Stimulated activated CD4-positive, alpha-beta T cell treated with anti-CD3 and anti-CD28 coated beads, TNF-alpha, amount 100 ng/mL, for 1 hour (primary cell): ENCODE measurements around the gene PRKAB1.
"Not testable (repeated sequence)": the region's sequence is repeated elsewhere in the genome, so short reads cannot be mapped to it uniquely, and the experiment has no call there.

Source experiments
- DNase-seq, 3 donors: peaks; one replicate each; pipeline ENCODE4 v3.0.0-alpha.2; 2020; ENCODE audit warnings: low read depth in 3 of 3, low spot score in 1 of 3

PRKAB1 gene

DNA sequence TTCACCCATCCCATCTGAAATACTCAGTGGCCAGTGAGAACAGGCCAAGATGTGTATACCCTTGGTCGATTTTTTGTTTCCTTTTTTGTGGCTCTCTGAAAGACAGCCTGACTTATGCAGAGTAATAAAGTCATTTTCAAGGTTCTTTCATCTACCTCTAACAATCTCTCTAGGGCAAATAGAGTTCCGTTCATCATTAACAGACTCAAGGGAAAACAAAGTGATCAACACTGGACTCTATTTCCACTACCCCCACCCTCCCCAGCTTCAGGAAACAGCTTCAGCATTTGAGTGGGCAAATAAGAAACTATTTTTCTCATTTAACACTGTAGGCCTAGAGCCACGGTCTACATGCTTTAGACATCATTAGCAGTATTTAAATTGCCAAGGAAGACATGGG lies 15.9 kb downstream of the PRKAB1 start:
- no peak for DNase-seq

DNA sequence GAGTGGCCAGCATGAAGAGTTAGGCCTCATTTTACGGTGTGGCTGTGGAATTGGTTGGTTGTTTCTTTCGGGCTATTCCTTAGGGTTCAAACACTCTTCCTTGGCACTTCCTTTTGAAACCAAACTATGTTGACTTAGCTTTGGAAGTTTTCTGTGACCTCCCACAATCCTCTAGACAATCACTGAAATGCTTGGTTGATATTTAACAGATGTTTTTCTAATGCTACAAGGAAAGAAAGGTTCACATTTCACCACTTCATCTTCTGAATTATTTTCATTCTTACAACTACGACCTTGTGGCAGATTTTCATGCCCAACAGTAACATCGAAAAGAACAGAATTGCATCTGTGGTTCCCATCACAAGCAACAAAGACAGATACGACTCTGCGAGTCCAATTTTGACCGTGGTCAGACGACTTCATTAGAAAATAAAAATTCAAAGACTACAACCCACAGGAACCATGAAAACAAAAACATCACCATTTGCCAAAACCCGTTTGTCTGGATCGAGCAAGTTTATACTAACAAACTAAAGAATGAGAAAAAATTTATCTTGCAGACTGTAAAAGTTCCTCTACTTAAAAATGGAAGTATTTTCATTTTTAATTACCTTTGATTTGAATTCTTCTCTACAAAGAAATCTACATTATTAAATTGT lies 16.9 kb downstream of the PRKAB1 start:
- no peak for DNase-seq

DNA sequence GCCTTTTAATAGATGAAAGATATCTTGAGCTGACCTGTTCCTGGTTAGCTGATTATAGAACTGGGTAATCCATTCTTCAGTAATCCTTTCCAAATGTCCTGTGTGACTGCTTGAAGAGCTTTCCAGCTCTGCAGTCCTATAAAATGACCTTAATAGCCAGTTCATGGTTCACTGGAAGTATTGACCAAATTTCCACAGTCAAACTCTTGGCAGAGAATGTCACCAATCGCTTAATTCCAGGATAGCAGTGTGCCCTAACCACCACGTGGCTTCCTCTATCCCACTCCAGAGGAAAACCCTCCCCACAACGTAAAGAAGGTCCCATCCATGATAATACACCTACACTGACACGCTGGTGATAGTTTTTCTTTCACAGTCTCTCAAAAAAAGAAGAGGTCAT lies 17.4 kb downstream of the PRKAB1 start:
- no peak for DNase-seq

DNA sequence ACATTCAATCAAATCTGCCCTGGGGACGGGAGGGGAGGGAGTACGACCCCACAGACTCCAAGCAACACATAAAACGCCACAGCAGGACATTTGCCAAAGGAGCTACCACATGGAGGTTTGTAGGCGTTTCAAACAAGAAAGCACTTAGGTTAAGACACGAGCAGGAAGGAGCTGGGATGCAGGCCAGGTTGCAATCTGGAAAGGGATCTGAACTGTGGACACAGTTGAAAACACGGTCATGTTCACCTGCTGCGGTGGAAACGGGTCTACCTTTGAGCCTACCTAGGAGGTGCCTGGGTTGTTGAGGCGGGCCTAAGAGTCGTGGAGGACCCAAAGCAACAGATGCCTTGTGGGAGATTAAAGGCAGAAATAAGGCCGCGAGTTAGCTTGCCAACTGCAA lies 18.4 kb downstream of the PRKAB1 start:
- no peak for DNase-seq

DNA sequence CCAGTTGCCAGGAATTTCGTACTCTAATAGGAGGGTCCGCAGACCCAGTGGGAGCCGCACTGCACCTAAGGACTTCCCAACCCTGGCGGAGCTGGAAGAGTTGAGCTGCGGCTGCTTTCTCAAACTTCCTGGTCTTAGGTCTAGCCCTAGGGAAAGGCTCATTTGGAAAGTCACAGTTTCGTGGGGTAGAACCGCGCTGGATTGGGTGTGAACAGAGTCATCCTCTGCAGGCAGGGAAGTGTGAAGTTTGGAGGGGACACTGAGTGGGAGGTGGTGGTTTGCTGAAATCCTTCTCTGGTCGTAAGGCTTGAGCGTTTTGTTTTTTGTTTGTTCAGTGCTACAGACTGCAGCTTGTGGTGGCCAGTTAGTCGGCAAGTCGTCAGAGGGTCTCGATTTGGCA lies 18.8 kb downstream of the PRKAB1 start:
- no peak for DNase-seq

DNA sequence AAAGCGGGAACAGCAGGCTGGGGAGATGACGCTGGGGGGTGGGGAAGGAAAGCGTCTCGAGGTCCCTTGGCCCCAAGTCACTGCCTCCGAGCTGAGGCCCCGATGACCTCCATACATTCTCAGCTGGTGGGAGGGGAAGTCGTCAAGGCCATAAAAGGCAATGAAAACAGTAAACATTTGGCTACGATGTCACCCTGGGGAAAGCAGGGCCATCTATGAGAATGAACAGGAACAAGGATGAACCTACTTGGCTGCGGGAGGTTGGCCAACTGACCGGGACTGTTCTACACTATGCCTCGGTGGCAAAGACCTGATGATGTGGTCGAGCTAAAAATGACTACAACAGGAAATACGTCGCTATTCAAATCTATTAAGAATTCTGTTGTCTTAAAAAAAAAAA lies 19.5 kb downstream of the PRKAB1 start:
- no peak for DNase-seq

DNA sequence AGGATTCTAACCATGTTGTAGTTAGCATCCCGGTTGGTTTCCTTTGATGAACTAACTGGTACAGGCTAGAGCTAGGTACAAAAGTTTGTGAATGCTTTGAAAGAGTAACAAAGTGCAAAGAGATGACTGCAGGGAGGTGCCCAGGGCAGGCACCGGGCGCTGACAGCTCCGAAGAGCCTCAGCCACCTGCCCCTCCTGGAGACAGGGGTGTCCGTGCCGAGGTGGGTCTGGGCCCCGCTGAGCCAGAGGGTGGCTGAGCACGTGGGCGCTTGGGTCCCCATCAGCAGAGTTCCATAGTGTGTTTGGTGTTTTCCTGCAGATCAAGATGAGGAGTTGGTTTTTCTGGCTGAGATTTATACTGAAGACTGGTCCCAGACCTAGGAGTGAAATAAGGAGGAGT lies 19.9 kb downstream of the PRKAB1 start:
- DNase-seq = no peak

DNA sequence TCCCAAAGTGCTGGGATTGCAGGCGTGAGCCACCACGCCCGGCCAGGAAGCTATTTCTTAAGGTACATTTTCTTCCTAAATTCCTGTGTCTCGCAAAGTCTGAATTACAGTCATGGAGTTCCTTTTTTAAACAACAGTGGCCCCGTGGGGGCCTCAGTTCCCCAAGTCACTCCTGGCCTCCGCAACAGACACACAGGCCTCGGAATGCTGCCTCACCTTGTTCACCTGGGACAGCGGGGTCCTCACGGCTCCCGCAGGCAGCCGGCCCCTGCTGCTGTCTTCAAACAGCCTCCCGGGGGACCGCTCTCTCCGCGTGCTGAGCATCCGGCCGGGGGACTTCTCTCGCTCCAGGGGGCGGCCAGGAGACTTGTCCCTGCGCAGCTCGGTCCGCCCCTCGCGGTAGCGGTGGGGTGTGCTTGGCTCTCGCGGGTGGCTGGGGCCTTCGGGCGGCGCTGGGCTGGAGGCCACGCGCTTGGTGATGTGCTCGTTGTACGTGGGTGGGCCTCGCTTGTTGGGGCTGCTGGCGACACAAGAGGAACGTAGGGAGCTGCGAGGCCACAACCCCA lies 22.1 kb downstream of the PRKAB1 start:
- no peak for DNase-seq

DNA sequence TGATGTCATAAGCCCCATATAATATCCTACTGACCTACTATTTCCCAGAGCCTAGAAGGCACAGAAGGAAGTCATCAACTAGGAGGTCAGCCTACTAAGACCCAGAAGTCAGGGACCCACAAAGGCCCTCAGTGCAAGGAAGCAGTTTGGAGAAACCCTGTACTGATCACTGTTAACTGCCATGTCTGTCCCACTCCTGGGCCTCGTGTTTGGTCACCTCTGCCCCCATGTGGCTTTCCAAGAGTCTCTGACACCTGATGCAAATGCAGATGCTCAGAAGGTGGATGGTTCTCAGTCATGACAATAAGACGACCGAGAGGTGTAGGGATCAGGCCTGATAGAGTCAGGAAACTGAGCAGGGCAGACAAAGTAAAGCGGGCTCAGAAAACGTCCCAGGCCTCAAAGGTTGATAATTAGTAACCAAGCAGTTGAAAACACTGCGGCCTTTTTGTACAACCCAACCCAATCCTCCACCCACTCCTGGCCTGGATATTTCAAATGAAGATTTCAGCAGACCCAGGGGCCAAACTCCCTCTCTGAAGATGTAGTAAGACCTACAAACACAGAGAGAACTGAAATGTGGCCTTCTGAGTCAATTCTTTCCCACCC lies 23.4 kb downstream of the PRKAB1 start:
- DNase-seq = no peak

DNA sequence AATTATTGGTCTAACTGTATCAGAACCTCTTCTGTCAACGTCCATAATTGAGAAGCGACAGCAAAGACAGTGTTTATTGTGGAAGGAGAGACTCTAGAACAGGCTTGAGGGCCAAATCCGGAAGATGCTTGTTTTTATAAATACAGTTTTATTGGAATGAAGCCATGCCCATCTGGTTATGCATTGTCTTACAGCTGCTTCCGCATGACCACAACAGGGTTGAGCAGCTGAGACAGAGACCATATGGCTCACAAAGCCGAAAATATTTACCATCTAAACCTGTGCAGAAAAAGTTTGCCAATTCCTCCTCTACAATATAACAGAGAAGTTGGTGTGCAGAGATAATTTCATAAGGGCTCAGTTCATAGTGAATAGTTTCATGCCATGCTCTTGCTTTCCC lies 24.5 kb downstream of the PRKAB1 start:
- no peak for DNase-seq

DNA sequence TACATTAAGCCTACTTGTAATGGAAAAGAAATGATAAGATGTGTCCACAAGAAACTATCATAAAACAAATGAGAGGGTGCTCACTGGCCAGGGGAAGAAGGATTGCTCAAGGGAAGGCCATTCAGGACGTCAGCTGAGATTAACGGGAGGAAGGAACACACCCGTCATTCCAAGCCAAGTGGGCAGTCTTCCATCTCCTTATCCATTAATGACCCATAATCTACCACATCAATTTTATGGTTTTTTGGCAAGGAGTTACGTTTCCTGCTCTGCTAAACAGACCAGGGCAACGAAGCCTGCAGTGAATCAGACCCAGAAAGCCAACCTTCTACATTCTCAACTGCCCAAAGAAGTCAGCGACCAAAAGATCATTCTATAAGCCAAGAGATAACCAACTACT lies 25.1 kb downstream of the PRKAB1 start:
- no peak for DNase-seq

DNA sequence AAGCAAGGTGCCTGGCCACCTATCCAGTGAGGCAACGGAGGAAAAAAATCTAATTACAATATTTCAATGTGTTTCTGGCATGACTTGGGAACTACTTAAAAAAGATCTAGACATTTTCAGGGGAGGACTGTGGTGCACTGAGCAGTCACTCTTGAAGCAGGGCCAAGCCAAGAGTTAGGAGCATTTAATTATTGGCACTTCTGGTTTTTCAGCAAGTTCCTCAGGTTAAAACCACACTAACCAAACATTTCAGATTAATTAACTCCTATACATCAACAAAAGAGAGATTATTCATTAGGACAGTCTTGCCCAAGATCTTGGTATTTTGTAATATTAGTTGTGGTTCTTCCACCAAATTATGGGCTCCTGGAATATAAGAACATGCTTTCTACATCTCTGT lies 25.6 kb downstream of the PRKAB1 start:
- DNase-seq = no peak

DNA sequence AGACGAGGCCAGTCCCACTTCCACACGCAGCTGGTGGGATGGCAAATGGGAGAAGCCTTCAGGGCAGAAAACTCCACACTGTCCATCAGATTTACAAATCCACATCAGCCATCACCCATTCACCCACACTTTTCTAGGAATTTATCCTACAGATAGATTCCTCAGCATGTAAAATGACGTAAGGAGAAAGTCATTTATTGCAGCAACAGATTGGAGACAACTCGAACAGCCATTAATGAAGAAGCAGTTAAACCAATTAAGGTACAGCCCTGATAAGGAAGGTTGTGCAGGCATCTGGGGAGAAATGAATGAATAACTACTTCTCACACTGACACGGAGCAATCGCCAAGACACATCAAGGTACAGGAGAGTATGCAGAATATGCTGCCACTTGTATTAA lies 26.2 kb downstream of the PRKAB1 start:
- DNase-seq = no peak

DNA sequence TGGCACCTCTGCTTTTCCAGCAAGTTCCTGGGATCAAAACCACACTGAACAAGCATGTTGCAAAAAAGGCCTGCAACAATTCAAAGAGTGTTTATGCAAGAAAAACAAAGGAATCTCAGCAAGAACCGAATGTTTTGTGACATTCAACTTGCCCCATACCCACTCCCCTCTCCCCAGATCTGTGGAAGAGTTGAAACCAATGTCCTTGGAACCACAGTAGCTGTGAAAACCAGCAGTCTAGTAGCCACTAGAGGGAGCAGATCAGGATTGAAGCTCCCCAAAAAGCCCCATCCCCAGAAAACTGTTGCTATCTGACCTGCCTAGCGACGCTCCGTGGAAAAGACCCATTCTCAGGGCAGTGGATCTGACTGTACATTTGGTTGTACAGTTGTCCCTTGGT lies 27.1 kb downstream of the PRKAB1 start:
- no peak for DNase-seq

DNA sequence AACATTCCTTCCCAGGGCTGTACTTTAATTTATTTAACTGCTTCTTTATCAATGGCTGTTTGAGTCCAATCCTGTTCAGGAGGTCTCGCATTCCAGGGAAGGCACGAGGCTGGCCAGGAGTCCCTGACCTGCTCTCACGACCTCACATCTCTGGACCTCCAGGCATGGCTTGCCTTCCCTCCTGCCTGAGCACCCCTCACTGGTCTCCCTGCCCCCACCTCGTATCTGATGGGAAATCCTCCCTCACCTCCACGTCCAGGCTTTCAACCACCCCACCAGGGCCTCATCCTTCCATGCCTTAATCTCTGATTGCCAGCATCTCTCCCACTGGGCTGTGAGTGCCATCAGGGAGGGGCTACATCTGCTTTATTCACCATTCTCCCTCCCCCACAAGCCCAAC lies 29.0 kb downstream of the PRKAB1 start:
- DNase-seq = no peak

DNA sequence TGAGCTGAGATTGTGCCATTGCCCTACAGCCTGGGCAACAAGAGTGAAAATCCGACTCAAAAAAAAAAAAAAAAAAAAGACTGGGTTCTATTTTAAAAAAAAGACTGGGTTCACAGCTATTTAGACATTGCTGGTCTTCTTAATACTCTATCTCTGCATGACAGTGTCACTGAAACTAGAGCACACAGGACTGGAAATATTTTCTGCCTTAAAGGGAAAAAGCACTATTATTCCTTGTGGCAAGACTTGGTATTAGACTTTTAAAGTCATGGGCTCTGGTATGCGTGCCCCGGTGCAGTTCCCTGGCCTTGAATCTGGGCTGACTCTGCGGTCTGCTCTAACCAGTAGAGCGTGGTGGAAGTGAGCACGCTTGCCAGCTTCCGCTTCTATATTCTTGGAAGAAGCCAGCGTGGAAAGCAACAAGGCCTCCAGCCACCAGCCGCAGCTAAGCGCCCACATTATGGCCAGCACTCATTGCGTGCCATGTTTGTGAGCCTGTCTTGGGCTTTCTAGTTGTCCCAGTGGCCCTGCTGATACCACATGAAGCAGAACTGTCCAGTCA lies 31.3 kb downstream of the PRKAB1 start:
- no peak for DNase-seq

DNA sequence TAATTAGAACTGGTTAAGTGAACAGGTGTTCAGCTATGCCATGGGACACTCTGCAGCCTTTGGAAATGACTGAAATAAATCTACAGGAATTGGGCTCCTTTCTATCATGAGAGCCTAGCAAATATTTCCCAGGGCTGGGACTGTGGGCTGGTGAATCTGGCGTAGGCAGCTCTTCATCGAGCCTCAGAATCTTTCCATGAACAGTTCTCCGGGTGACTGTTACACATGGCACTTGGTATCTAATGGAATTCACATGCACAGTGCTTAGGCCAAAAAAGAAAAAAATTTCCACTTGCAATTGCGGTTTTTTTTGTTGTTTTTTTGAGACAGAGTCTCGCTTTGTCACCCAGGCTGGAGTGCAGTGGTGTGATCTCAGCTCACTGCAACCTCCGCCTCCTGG lies 32.1 kb downstream of the PRKAB1 start:
- DNase-seq = no peak

DNA sequence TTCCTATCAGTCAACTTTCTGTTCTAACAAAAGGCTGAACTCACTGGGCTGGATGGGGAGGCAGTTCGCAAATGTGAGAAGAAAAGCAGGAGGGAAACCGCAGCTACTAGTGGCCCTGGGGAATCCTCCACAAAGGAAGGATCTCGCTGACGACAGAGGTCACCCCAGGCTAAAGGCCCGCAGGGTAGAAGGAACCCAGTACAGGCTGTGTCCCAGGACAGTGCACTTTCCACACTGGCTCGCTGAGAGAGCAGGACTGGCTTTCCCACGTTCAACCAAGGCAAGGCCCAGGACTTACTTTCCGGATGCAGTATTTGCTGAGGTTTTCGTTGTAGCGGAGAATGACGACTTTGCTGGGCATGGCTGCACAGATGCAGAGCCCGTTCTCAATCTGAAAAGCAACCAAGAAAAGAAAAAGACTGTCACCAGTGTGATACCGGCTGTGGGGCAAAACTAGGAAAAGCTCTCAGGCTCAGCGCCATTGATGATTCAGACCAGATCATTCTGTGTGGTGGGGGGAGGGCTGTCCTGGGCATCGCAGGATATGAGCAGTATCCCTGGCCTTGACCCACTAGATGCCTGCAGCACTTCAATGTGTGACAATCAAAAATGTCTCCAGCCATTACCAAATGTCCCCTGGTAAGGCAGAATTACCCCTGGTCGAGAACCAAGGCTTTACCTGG lies 36.3 kb downstream of the PRKAB1 start:
- DNase-seq = no peak

DNA sequence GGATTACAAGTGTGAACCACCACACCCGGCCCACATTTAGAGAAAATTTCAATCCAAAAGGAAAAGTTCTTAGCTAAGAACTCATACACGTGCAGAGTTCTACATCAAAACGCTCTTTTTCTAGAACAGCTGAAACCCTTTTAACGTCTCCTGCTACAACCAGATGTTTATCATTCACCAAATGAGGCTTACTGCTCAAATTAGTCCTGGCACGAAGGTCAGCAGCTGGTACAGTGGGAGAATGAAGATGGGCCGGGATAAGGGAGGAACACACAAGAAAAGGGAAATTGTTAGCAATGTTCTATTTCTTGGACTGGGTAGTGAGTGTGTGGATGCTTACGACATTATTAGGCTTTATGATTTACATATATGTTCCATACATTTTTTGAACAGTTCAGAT lies 37.2 kb downstream of the PRKAB1 start:
- DNase-seq = no peak

DNA sequence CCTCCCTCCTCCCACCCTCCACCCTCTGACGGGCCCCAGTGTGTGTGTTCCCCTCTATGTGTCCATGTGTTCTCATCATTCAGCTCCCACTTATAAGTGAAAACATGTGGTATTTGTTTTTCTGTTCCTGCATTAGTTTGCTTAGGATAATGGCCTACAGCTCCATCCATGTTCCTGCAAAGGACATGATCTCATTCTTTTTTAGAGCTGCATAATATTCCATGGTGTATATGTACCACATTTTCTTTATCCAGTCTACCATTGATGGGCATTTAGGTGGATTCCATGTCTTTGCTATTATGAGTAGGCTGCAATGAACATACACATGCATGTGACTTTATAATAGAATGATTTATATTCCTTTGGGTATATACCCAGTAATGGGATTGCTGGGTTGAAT lies 38.5 kb downstream of the PRKAB1 start:
- not testable (repeated sequence) for DNase-seq

DNA sequence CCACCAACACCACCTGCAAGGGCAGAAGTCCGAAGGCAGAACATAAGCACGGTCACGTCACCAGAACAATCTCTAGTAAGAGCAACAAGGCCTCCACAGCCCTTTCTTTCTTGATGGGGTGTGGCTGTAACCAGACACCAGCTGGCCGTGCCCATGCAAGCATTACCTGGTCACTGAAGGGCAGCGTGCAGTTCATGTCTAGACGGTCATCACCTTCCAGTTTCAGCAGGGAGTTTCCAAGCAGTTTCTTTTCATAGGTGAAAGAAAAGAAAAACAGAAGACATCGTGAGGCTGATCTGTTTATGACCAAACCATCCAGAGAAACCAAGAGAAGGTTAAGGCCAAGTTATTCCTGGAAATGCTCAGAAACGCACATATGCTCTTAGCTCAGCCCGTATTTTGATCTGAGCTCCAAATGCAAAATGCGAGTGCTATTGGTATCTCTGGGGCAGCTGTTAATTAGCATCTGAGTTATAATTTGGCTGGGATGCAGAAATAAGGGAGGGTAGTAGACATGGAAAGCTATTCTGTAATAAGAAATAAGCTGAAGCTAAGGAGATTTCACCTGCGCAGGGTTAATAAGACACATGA lies 42.5 kb downstream of the PRKAB1 start:
- DNase-seq = no peak
